Stimulated activated CD4-positive, alpha-beta T cell treated with anti-CD3 and anti-CD28 coated beads, Interleukin-15, amount 100 ng/mL, for 1 hour (primary cell): ENCODE results near the gene LMO7.
A peak's percentile ranks its signal among the peaks of the same experiment; 100 is the strongest.

Experiments
- DNase-seq, 2 donors: peaks; one replicate each; pipeline ENCODE4 v3.0.0-alpha.2; 2020; ENCODE audit warnings: low read depth in 1 of 2, low spot score in 1 of 2

LMO7 gene

GRCh38 chr13:75635828-75636435 is at the start of gene LMO7:
Gene LMO7, plus strand, starts transcription at chr13:75636330. Its CDS starts 328 bp downstream, at chr13:75636658.
- peak; percentile 10 to 23 for DNase-seq

- no peak for DNase-seq
Observed at GRCh38 chr13:75587679-75588078, 48.5 kb upstream of the LMO7 start.

- no peak for DNase-seq
Observed at GRCh38 chr13:75596657-75597182, 39.4 kb upstream of the LMO7 start.

GRCh38 chr13:75600371-75600770 is 35.8 kb upstream of the LMO7 start:
- no peak for DNase-seq

GRCh38 chr13:75603038-75603437 is 33.1 kb upstream of the LMO7 start:
- DNase-seq = no peak

- DNase-seq = no peak
Observed at GRCh38 chr13:75607447-75607846, 28.7 kb upstream of the LMO7 start.

- no peak for DNase-seq
Observed at GRCh38 chr13:75610466-75610865, 25.7 kb upstream of the LMO7 start.

- DNase-seq = no peak
Observed at GRCh38 chr13:75612354-75612753, 23.8 kb upstream of the LMO7 start.

- no peak for DNase-seq
Observed at GRCh38 chr13:75617230-75617629, 18.9 kb upstream of the LMO7 start.

- no peak for DNase-seq
Observed at GRCh38 chr13:75618308-75618707, 17.8 kb upstream of the LMO7 start.

- no peak for DNase-seq
Observed at GRCh38 chr13:75620020-75620419, 16.1 kb upstream of the LMO7 start.

GRCh38 chr13:75621147-75621546 is 15.0 kb upstream of the LMO7 start:
- DNase-seq = no peak

GRCh38 chr13:75628801-75629200 is 7.3 kb upstream of the LMO7 start:
- no peak for DNase-seq

GRCh38 chr13:75633285-75633684 is 2.8 kb upstream of the LMO7 start:
- DNase-seq = no peak

- no peak for DNase-seq
Observed at GRCh38 chr13:75635101-75635827, 866 bp upstream of the LMO7 start.

GRCh38 chr13:75636436-75637180 is 478 bp downstream of the LMO7 start:
- peak; percentile 8 to 13 for DNase-seq

GRCh38 chr13:75637181-75637750 is 1.1 kb downstream of the LMO7 start:
- no peak for DNase-seq

- DNase-seq = no peak
Observed at GRCh38 chr13:75639454-75639853, 3.3 kb downstream of the LMO7 start.

GRCh38 chr13:75641026-75641425 is 4.9 kb downstream of the LMO7 start:
- DNase-seq = no peak

GRCh38 chr13:75643182-75643581 is 7.1 kb downstream of the LMO7 start:
- DNase-seq = no peak

- no peak for DNase-seq
Observed at GRCh38 chr13:75643693-75644092, 7.6 kb downstream of the LMO7 start.

GRCh38 chr13:75645141-75645540 is 9.0 kb downstream of the LMO7 start:
- DNase-seq = no peak
